NCI-H1694 (cell line): ENCODE data around the gene ST6GALNAC6.

Experiments used
- DNase-seq: peaks from one replicate; lab custom pipeline; 2025; lab: John Stamatoyannopoulos, UW

ST6GALNAC6 gene

GRCh38 chr9:127916720-127917581, 17.5 kb upstream of the ST6GALNAC6 start, which contains the start of gene ST6GALNAC4:
Gene ST6GALNAC4, minus strand, starts transcription at chr9:127917041. Its CDS starts 622 bp downstream, at chr9:127916419.
- DNase-seq, result peak; percentile 52

GRCh38 chr9:127915801-127916719, 16.7 kb upstream of the ST6GALNAC6 start:
- DNase-seq, result no peak

- no peak for DNase-seq
Measured at GRCh38 chr9:127915325-127915752, 15.9 kb upstream of the ST6GALNAC6 start.

DNA sequence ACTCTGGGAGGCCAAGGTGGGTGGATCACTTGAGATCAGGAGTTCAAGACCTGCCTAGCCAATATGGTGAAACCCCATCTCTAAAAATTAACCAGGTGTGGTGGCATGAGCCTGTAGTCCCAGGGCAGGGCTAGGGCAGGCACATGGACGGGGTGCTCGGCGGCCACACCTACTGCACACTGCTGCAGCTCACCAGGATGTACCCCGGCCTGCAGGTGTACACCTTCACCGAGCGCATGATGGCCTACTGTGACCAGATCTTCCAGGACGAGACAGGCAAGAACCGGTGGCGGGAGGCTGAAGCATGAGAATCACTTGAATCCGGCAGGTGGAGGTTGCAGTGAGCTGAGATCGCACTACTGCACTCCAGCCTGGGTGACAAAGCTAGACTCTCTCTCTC, 14.3 kb upstream of the ST6GALNAC6 start:
- no peak for DNase-seq

DNA sequence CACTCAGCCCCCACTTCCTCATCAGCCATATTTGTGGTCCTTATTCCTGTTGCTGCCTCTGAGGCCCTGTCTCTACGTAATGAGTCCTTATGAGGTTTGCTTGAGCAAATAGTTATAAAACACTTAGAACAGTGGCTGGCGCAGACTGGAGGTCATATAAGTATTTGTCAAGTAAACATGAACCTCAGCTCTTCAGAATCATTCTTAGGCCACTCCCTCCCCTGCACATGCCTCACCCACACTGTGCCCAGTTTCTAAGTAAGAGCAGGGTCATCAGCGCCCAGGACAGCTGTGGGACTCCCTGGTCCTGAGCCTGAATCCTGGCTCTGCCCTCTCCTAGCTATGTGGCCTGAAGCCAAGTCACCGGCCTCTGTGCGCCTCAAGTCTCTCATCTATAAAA, 13.5 kb upstream of the ST6GALNAC6 start:
- DNase-seq, result no peak

GRCh38 chr9:127912296-127912695, 12.9 kb upstream of the ST6GALNAC6 start:
- DNase-seq, result no peak

GRCh38 chr9:127910613-127911205, 11.3 kb upstream of the ST6GALNAC6 start:
- peak; percentile 73 for DNase-seq

DNA sequence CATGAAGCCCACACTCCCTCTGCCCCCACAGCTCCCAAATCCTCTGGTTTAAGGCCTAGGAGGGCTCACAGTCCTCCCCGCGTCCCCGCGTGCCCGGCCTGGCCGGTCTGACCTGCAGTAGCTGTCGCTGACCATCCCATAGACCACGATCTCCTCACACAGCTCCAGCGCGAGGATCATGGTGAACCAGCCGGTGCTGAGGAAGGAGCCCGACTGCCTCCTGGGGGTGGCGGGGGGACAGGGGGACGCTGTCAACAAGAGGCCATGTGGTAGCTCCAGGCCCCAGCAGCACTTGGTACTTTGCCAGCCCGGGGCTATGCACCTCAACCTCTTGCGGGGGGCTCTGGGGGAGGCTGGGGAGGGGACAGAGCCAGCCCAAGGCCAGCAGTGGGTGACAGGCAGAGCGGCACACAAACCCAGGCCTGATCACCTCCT, 10.5 kb upstream of the ST6GALNAC6 start:
- DNase-seq, result no peak

- no peak for DNase-seq
Measured at GRCh38 chr9:127908660-127908926, 9.2 kb upstream of the ST6GALNAC6 start.

- DNase-seq, result no peak
Measured at GRCh38 chr9:127907867-127908659, 8.7 kb upstream of the ST6GALNAC6 start.

DNA sequence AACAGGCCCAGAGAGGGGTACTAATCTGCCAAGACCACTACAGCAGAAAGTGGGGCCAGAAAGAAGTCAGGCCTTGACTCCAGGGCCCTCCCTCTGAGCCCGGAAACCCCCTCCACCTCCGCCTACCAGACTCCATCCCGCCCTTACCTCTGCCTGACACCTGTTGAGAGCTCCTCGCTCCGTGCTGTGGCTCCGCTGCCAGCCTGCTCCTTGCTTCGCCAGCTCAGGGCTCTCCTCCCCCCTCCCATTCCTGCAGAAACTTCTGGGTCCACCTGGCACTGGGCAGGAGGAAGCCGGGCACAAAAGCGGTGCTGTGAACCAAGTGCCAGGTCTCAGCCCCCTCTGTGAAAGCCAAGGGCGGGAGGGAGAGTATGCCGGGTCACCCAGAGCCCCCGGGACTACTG, 6.4 kb upstream of the ST6GALNAC6 start:
- DNase-seq, result no peak

DNA sequence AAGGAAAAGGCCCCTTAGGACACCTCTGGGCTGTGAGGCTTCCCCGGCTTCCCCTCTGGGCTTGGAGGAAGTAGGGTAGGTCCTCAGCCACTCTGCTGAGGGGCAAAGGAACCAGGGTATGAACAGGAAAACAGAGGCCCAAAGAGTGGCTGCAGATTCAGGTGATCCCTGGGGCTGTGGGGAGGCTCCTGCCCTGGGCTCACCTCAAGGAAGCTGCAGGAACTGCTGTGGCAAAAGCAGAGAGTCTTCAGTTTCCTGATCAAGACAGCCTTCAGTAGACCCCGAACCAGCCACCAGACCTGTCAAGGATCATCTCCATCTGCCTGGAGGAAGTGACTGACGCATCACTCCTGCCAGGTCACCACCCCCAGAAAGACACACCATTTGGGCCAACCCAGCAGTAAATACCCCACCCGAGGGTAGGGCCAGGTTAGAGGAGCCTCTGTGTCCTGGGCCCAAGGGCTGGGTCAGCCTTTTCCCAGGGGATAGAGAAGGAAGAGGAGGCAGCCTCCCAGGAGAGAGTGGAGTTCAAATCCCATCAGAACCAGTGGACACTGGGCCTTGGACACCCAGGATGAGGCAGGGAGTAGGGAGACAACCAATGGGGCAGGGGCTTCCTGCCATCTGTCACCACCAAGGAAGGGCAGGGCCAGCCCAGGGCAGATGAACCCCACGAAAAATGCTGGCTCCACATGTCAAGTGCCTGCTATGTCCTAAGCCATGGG, 5.8 kb upstream of the ST6GALNAC6 start:
- DNase-seq, result no peak

DNA sequence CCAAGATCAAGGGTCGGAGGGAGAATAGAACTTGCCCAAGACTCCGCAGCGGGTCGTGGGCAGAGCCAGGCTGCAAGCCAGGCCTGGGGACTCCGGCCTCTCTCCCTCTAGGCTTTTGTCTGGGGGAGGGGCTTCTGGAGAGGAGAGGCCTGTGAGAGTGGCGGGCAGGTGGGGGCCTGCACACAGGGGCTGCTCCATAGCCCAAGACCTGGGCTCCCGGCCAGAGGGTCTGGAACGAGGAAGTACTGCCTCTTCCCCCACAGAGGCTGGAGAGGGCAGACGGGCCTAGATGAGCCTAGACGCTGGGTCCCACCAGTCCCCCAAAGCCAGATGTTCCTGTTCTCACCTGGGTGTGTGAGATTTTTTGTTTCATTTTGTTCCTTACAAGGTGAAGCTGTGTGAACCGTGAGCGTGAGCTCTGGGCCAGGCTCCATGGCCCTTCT, 5.2 kb upstream of the ST6GALNAC6 start:
- no peak for DNase-seq

GRCh38 chr9:127903557-127904475, 4.4 kb upstream of the ST6GALNAC6 start:
- no peak for DNase-seq

DNA sequence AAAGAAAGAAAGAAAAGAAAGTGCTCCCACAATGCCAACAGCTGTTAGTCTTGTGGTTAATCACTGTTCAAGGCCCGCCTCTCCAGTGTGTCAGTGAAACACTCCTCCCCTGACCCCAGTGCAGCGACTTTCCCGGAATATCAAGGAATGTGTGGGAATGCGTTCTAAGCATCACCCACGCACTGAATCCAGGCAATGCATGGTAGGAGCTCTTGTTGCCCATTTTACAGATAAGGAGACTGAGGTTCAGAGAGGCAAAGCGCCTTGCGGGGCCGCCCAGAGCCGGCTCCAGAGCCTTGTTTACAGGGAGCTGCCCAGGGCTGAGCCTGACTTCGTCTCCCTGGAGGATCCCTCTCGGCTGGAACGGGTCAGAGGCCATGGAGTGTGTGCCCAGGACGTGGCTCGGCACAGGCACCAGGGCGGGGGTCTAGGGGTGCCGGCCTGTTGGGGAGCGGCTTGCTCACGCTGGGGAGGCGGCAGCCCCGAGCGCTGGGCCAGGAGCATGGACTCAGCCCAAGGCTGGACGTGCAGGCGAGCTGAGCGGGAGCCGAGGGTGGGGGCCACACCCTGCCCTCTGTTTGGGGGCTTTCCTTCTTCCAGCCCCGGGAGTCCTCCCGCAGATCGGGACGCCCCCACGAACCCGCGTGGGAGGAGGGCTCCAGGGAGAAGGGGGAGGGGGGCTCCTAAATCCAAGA, 823 bp downstream of the ST6GALNAC6 start:
- no peak for DNase-seq

DNA sequence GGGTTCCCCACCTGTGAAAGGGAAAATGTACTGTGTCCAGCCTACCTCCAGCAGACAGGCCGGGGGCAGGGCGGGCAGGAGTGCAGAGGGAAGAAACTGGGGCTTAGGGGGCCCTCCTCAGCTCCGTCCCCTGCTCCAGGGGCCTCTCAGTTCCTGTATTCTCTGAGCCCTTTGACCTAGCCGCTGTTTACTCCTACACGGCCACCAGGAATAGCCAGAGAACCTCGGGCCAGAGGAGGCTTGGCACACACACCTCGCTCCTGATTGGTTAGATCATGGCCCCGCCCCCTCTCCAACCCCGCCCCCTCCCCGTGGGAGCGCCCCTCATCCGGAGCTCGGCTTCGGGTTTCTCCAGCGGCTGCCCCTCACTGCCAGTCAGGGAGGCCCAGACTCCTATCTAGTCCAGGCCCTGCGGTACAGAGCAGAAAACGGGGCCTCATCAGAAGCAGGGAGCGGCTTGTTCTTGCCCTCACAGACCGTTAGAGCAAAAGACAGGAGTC, 2.2 kb downstream of the ST6GALNAC6 start:
- no peak for DNase-seq

DNA sequence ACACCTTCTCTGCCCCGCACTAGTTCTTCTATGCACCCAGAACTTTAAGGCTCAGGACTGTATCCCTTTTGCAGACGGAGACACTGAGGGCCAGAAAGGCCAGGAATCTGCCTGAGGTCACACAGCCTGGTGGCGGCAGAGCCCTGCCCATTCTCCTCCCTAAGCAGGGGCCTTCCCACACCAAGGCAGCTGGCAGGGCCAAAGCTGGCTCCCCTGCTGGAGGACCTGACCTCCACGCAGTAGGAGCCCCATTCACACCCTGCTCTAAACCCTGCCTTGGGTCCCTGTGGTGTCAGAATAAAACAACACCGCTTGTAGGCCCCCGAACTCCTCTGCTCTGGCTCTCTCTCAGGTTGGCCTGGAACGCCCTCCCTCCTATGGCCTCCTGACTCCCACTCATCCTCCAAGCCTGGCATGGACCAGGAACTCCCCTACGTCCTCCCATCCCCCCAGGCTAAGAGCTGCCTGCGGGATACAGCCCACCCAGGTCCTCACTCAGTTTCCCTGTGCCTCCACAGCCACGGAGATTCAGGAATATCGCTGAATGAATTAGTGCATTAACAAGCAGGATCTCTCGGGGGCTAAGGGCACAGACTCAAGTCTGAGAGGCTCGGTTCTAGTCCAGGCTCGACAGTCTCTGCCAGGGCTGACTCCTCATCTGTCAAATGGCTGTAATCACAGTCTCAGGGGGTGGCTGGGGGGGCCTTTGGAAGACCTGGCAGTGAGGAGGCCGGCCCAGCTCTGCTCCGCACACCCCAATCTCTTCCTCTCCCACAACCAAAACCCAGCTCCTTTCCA, 2.8 kb downstream of the ST6GALNAC6 start:
- DNase-seq, result no peak

GRCh38 chr9:127895811-127896210, 3.6 kb downstream of the ST6GALNAC6 start:
- no peak for DNase-seq
